Endothelial cell (in vitro differentiated cells): ENCODE measurements around the gene NMU. TPM values are rescaled to one million over a fixed set of nuclear protein-coding genes. Genes with fewer than 3 reads are reported as not detected.
"Not testable (repeated sequence)": the region's sequence is repeated elsewhere in the genome, so short reads cannot be mapped to it uniquely, and the experiment has no call there.

Source experiments
- DNase-seq: peaks from one replicate; pipeline ENCODE4 v3.0.0; 2021; ENCODE audit warnings: low spot score
- H3K27ac Mint-ChIP-seq: one replicate; pipeline ENCODE4 v1.8.0; 2021; ENCODE audit warnings: mixed read lengths, inconsistent platforms; ENCODE audit not compliant: unreplicated experiment
- H3K27me3 Mint-ChIP-seq: one replicate; pipeline ENCODE4 v1.8.0; 2021; ENCODE audit warnings: mild to moderate bottlenecking, moderate library complexity, mixed read lengths, inconsistent platforms; ENCODE audit not compliant: unreplicated experiment
- H3K36me3 Mint-ChIP-seq: one replicate; pipeline ENCODE4 v1.8.0; 2021; ENCODE audit warnings: mild to moderate bottlenecking, low read depth, mixed read lengths, inconsistent platforms; ENCODE audit not compliant: unreplicated experiment
- H3K4me1 Mint-ChIP-seq: one replicate; pipeline ENCODE4 v1.8.0; 2021; ENCODE audit warnings: mild to moderate bottlenecking, mixed read lengths, inconsistent platforms; ENCODE audit not compliant: unreplicated experiment
- H3K4me3 Mint-ChIP-seq: one replicate; pipeline ENCODE4 v1.8.0; 2021; ENCODE audit warnings: mild to moderate bottlenecking, mixed read lengths, inconsistent platforms; ENCODE audit not compliant: unreplicated experiment
- H3K9me3 Mint-ChIP-seq: one replicate; pipeline ENCODE4 v1.8.0; 2021; ENCODE audit warnings: mixed read lengths, inconsistent platforms; ENCODE audit not compliant: unreplicated experiment
- total RNA-seq: library from RNA; stranded (reverse); fragmentation: NEBNext Ultra II Directional; extraction: Animal tissue kit (Norgen Biotek cat#: 25700); gene quantifications from one replicate; pipeline ENCODE4 v1.2.1, GENCODE V29; 2021; ENCODE audit not compliant: unreplicated experiment
- TF ChIP-seq, protein P1 (sequence below): fragments of 200-600 bp; sonication (generic); IDR thresholded peaks from one replicate; pipeline ENCODE4 v1.5.0; 2021; ENCODE audit warnings: antibody characterized with exemption; ENCODE audit not compliant: unreplicated experiment

The NMU gene
- total RNA-seq, 1 donor from 2014 or later: 6.3 TPM

DNA sequence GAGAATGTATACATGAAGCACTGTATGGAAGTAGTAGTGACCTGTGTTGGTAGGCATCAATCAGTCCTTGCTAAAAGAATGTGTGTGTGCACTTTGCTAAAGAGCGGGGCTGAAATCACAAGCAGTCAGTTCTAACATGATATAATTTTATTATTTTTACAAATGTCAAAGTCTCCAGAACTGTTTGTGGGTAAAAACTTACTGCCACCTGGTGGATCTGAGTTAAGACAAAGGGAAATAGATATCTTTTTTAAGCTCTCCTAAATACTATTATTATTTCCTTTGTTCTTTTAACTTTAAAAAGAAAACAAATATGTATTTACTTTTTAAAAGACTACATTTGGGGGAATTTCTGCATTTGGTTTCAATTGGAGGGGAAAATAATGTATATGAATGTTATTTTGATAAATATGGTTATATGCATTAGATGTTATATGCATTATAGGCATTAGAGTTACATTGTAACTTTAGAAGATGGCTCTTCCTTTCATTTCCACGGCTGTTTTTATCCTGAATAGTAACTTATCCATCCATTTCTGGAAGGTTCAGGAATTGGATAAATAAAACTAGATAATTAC lies 81.6 kb downstream of the NMU start:
- H3K27me3 Mint-ChIP-seq: peaks cover 1% of the 10 kb centered on the region
- H3K4me1 Mint-ChIP-seq: no peaks in the 10 kb centered on the region
- no peaks in the 10 kb centered on the region for H3K9me3 Mint-ChIP-seq
- no peak for DNase-seq
- TF ChIP-seq, protein P1, sequence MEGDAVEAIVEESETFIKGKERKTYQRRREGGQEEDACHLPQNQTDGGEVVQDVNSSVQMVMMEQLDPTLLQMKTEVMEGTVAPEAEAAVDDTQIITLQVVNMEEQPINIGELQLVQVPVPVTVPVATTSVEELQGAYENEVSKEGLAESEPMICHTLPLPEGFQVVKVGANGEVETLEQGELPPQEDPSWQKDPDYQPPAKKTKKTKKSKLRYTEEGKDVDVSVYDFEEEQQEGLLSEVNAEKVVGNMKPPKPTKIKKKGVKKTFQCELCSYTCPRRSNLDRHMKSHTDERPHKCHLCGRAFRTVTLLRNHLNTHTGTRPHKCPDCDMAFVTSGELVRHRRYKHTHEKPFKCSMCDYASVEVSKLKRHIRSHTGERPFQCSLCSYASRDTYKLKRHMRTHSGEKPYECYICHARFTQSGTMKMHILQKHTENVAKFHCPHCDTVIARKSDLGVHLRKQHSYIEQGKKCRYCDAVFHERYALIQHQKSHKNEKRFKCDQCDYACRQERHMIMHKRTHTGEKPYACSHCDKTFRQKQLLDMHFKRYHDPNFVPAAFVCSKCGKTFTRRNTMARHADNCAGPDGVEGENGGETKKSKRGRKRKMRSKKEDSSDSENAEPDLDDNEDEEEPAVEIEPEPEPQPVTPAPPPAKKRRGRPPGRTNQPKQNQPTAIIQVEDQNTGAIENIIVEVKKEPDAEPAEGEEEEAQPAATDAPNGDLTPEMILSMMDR: no peak
- no peak overlapping the region for H3K27ac Mint-ChIP-seq
- H3K4me3 Mint-ChIP-seq: no peak overlapping the region
- H3K36me3 Mint-ChIP-seq: no peaks in the 10 kb centered on the region

DNA sequence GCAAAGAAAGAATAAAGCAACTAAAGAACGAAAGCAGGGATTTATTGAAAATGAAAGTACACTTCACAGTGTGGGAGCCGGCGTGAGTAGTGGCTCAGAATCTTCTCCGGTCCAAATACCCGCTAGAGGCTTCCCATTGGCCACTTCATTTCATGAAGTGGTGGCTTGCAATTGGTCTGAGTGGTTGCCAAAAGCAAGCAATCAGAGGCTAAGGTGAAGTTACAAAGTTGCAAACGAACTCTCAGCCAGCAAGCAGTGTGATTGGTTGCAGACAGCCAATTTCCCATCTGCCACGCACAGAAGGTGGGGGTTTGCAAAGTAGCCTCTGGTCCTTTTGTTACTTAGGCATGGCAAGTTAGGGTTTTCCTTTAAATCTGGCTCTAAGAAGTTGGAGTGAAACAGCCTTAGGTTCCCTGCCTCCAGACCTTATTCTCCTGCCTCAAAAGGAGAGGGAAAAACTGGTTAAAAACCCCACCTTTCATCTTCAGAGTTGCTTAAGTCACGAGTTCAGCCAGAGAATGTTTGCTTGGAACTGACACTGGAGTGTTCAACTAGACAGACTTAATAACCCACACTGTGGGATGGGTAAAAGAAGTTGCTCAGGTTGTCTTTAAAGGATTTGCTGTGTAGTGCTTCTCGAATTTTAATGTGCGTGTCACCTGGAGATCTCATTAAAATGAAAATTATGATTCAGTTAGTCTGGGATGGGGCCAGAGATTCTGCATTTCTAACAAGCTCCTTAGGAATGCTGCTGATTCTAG lies 82.5 kb downstream of the NMU start:
- Mint-ChIP-seq H3K27ac (no peak overlapping the region), H3K9me3 (no peaks in the 10 kb centered on the region), H3K27me3 (peaks cover 1% of the 10 kb centered on the region), H3K4me1 (no peaks in the 10 kb centered on the region), H3K36me3 (no peaks in the 10 kb centered on the region), H3K4me3 (no peak overlapping the region)
- DNase-seq: no peak
- TF ChIP-seq, protein P1: no peak

DNA sequence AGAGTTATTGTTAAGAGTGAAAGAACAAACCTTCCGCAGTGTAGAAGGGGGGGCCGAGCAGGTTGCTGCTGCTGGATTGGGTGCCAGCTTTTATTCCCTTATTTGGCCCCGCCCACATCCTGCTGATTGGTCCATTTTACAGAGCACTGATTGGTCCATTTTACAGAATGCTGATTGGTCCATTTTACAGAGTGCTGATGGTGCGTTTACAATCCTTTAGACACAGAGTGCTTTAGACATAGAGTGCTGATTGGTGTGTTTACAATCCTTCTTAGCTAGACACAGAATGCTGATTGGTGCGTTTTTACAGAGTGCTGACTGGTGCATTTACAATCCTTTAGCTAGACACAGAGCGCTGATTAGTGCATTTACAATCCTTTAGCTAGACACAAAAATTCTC lies 84.1 kb downstream of the NMU start:
- not testable (repeated sequence) for DNase-seq, H3K9me3 Mint-ChIP-seq, H3K36me3 Mint-ChIP-seq, H3K4me3 Mint-ChIP-seq, H3K27ac Mint-ChIP-seq, H3K27me3 Mint-ChIP-seq
- H3K4me1 Mint-ChIP-seq: peaks cover 11% of the 10 kb centered on the region

DNA sequence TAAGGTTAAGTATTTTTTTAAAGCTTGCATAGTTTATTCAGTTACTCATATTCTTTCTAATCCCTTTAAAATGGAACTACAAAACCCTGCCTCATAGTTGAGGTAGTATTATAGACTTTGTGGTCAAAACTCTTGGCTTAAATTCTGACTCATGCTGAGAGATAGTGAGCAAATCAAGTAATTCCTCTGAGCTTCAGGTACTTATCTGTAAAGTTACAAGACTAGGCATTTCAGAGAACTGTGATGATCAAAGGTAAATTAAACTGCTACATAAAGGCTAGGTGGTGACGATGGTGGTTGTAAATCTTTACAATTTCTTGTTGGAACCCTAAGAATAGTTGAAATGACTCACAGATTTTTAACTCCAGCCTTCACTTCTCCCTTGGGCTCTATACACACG lies 86.2 kb downstream of the NMU start:
- peaks cover 3% of the 10 kb centered on the region for H3K36me3 Mint-ChIP-seq
- TF ChIP-seq, protein P1: no peak
- peaks cover 12% of the 10 kb centered on the region for H3K27me3 Mint-ChIP-seq
- peaks cover 11% of the 10 kb centered on the region for H3K4me1 Mint-ChIP-seq
- H3K9me3 Mint-ChIP-seq: no peaks in the 10 kb centered on the region
- H3K4me3 Mint-ChIP-seq: no peak overlapping the region
- DNase-seq: no peak
- H3K27ac Mint-ChIP-seq: no peak overlapping the region

DNA sequence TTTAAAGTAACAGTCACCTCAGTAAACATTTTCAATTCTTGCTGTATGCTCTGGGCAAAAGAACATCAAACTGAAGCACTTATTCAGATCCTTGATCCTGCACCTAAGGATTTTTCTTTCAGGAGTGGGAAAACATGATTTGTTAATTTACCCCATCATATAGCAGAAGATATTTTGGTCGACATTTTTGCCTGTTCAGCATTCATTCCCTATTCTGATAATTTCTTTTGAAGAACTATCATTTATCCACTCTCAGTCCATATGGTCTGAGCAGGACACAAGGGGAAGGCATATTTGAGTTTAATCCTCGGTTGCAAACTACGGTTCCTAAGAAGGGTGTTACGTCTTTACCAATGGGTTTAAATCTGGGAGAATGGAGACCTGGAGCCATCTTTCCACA lies 88.2 kb downstream of the NMU start:
- peak overlapping the region; percentile 96 for H3K4me3 Mint-ChIP-seq
- H3K9me3 Mint-ChIP-seq: no peaks in the 10 kb centered on the region
- peaks cover 3% of the 10 kb centered on the region for H3K36me3 Mint-ChIP-seq

More for the DNA sequence above, 88.2 kb downstream of the NMU start:
- TF ChIP-seq, protein P1: no peak
- Mint-ChIP-seq H3K27ac (peak overlapping the region; percentile 94), H3K4me1 (peaks cover 22% of the 10 kb centered on the region), H3K27me3 (peaks cover 12% of the 10 kb centered on the region)
- DNase-seq: no peak
